SJSA1 (cell line): Measurements from ENCODE around the gene PGM3. TPM values are rescaled to one million over a fixed set of nuclear protein-coding genes. Genes with fewer than 3 reads are reported as not detected.

Source experiments
- DNase-seq, 2 experiments: peaks; one replicate each; pipeline ENCODE4 v3.0.0-alpha.2; 2015 to 2020; ENCODE audit warnings: low spot score in 2 of 2, low read depth in 1 of 2
- H3K27ac ChIP-seq: fragments of 250-450 bp; sonication (Bioruptor Pico); 2 replicates; pipeline ENCODE4 v1.5.1; 2020; ENCODE audit warnings: mild to moderate bottlenecking, moderate library complexity
- H3K27me3 ChIP-seq: fragments of 250-450 bp; sonication (Bioruptor Pico); replicated peaks from 2 replicates; pipeline ENCODE4 v1.5.1; 2020; ENCODE audit warnings: mild to moderate bottlenecking, moderate library complexity
- H3K36me3 ChIP-seq: fragments of 250-450 bp; sonication (Bioruptor Pico); 2 replicates; pipeline ENCODE4 v1.5.1; 2020; ENCODE audit warnings: mild to moderate bottlenecking
- H3K4me1 ChIP-seq: fragments of 250-450 bp; sonication (Bioruptor Pico); replicated peaks from 2 replicates; pipeline ENCODE4 v1.6.1; 2021; ENCODE audit warnings: mild to moderate bottlenecking
- H3K4me3 ChIP-seq: fragments of 250-450 bp; sonication (Bioruptor Pico); 2 replicates; pipeline ENCODE4 v1.5.1; 2020; ENCODE audit warnings: mild to moderate bottlenecking
- H3K9me3 ChIP-seq: fragments of 250-450 bp; sonication (Bioruptor Pico); replicated peaks from 2 replicates; pipeline ENCODE4 v1.5.1; 2020; ENCODE audit warnings: mild to moderate bottlenecking
- total RNA-seq: library from RNA; depleted of rRNA; stranded (reverse); fragments of >200 nt; shearing (Covaris generic); gene quantifications from 2 replicates; pipeline ENCODE4 v1.2.3, GENCODE V29; 2014

The PGM3 gene
- total RNA-seq, 1 experiment from 2014 or later, result 65.3 TPM

GRCh38 chr6:83168556-83168955 is 24.5 kb downstream of the PGM3 start:
- no peak overlapping the region for H3K27ac ChIP-seq
- H3K4me1 ChIP-seq, result no peaks in the 10 kb centered on the region
- no peak overlapping the region for H3K4me3 ChIP-seq
- H3K36me3 ChIP-seq, result peaks cover 89% of the 10 kb centered on the region
- no peaks in the 10 kb centered on the region for H3K9me3 ChIP-seq
- H3K27me3 ChIP-seq, result no peaks in the 10 kb centered on the region
- no peak for DNase-seq

DNA sequence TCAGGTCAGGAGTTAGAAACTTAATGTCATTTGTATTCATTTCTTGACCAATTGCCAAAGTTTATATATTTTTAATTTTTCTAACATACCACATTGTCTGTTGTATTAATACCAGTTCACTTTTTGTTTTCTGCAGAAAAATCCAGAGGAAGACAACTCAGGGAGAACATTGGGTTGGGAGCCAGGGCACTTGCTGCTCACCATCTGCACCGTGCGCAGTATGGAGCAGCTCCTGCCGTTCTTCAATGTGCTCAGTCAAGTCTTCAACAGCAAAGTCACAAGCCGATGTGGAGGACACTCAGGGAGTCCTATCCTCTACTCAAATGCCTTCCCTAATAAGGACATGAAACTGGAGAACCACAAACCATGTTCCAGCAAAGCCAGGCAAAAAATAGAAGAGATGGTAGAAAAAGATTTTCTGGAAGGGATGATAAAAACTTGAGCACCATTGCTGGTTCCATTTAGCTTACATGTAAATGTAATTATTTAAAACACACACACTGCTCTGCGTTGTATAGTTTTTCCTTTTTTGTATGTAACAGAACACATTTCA is 25.3 kb downstream of the PGM3 start:
- Histone ChIP-seq H3K36me3 (peaks cover 81% of the 10 kb centered on the region), H3K9me3 (no peaks in the 10 kb centered on the region), H3K4me3 (no peak overlapping the region), H3K27me3 (no peaks in the 10 kb centered on the region), H3K27ac (no peak overlapping the region), H3K4me1 (no peaks in the 10 kb centered on the region)
- DNase-seq, result no peak

GRCh38 chr6:83160167-83160566 is 32.9 kb downstream of the PGM3 start:
- Histone ChIP-seq H3K27ac (no peak overlapping the region), H3K4me1 (no peaks in the 10 kb centered on the region), H3K9me3 (no peaks in the 10 kb centered on the region), H3K36me3 (peaks cover 5% of the 10 kb centered on the region), H3K27me3 (no peaks in the 10 kb centered on the region), H3K4me3 (no peak overlapping the region)
- DNase-seq, result no peak

- Histone ChIP-seq H3K4me1 (no peaks in the 10 kb centered on the region), H3K4me3 (no peak overlapping the region), H3K36me3 (peaks cover 5% of the 10 kb centered on the region; the same call in 1 of the 2 replicates), H3K27me3 (no peaks in the 10 kb centered on the region), H3K27ac (no peak overlapping the region), H3K9me3 (no peaks in the 10 kb centered on the region)
- DNase-seq, result no peak
Measured at GRCh38 chr6:83155794-83156193, 37.3 kb downstream of the PGM3 start.

GRCh38 chr6:83153883-83154521 is 39.1 kb downstream of the PGM3 start:
- Histone ChIP-seq H3K27me3 (no peaks in the 10 kb centered on the region), H3K36me3 (peaks cover 5% of the 10 kb centered on the region; the same call in 1 of the 2 replicates), H3K4me3 (no peak overlapping the region), H3K27ac (no peak overlapping the region), H3K4me1 (no peaks in the 10 kb centered on the region), H3K9me3 (no peaks in the 10 kb centered on the region)
- DNase-seq, result no peak

DNA sequence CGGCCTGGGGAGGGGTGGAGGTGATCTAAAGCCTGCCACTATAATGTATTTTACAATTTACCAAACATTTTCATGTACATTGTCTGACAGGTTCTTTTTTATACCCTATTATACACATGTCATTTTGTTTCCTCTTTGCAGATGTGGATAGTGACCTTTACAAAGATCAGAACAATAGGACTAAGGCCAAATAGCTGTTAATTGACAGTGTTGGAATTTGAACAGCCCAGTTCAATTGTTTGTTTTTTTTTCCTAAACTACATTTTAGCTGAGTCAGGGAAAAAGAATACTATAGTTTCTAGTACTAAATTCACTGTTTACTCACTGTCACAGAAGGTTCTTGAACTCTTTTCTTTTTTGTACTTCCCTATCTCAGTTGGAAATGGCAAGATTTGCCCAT is 40.2 kb downstream of the PGM3 start:
- peaks cover 5% of the 10 kb centered on the region; the same call in 1 of the 2 replicates for H3K36me3 ChIP-seq
- no peak overlapping the region for H3K4me3 ChIP-seq
- no peak overlapping the region for H3K27ac ChIP-seq
- no peaks in the 10 kb centered on the region for H3K27me3 ChIP-seq
- no peak for DNase-seq
- H3K4me1 ChIP-seq, result no peaks in the 10 kb centered on the region
- H3K9me3 ChIP-seq, result no peaks in the 10 kb centered on the region

DNA sequence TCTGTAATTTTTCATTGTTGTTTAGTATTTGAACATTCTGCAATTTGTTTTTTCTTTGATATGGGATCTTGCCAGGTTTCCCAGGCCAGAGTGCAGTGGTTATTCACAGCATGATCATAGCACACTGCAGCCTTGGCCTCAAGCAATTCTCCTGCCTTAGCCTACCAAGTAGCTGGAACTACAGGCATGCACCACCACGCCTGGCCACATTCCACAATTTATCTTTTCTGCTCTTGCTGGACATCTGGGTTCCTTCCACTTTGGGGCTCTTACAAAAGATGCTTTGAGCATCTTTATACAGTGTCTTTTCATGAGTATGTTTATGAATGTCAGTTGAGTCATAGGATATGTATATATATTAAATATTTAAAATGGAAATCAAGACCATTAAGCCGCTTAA is 42.0 kb downstream of the PGM3 start:
- Histone ChIP-seq H3K36me3 (peaks cover 5% of the 10 kb centered on the region), H3K27me3 (no peaks in the 10 kb centered on the region), H3K9me3 (no peaks in the 10 kb centered on the region), H3K27ac (no peak overlapping the region), H3K4me3 (no peak overlapping the region), H3K4me1 (no peaks in the 10 kb centered on the region)
- no peak for DNase-seq

GRCh38 chr6:83138758-83139157 is 54.3 kb downstream of the PGM3 start:
- Histone ChIP-seq H3K4me1 (no peaks in the 10 kb centered on the region), H3K36me3 (peaks cover 3% of the 10 kb centered on the region)
- DNase-seq, result no peak

GRCh38 chr6:83138118-83138722 is 54.8 kb downstream of the PGM3 start:
- Histone ChIP-seq H3K27ac (no peak overlapping the region), H3K9me3 (no peaks in the 10 kb centered on the region), H3K36me3 (peaks cover 3% of the 10 kb centered on the region), H3K4me3 (no peak overlapping the region), H3K27me3 (no peaks in the 10 kb centered on the region), H3K4me1 (no peaks in the 10 kb centered on the region)
- DNase-seq, result no peak

More at GRCh38 chr6:83138758-83139157, 54.3 kb downstream of the PGM3 start:
- no peak overlapping the region for H3K4me3 ChIP-seq
- H3K27me3 ChIP-seq, result no peaks in the 10 kb centered on the region
- H3K9me3 ChIP-seq, result no peaks in the 10 kb centered on the region
- H3K27ac ChIP-seq, result no peak overlapping the region

DNA sequence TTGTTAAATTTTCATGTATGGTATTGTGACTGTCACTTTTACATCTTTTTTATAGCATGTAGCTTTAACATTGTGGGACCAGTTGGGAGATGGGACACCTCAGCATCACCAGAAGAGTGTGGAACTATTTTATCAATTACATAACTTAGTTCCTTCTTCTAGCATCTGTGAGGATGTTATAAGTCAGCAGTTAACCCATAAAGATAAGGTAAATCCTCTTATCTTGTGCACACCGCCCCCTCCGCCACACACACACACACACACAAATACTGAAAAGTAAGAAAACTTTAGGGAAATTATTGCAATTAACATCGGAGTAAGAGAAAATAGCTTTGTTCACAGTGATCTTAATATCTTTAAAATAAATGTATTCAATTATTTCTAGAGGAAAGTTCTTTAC is 60.9 kb downstream of the PGM3 start:
- DNase-seq, result no peak
- Histone ChIP-seq H3K36me3 (peaks cover 8% of the 10 kb centered on the region), H3K9me3 (no peaks in the 10 kb centered on the region), H3K27me3 (no peaks in the 10 kb centered on the region), H3K4me3 (no peak overlapping the region), H3K4me1 (peaks cover 5% of the 10 kb centered on the region), H3K27ac (no peak overlapping the region)

GRCh38 chr6:83127976-83128375 is 65.1 kb downstream of the PGM3 start:
- H3K4me3 ChIP-seq, result no peak overlapping the region
- no peak for DNase-seq
- H3K36me3 ChIP-seq, result peaks cover 21% of the 10 kb centered on the region
- no peaks in the 10 kb centered on the region for H3K9me3 ChIP-seq
- H3K27me3 ChIP-seq, result no peaks in the 10 kb centered on the region
- H3K4me1 ChIP-seq, result peaks cover 5% of the 10 kb centered on the region
- H3K27ac ChIP-seq, result no peak overlapping the region

DNA sequence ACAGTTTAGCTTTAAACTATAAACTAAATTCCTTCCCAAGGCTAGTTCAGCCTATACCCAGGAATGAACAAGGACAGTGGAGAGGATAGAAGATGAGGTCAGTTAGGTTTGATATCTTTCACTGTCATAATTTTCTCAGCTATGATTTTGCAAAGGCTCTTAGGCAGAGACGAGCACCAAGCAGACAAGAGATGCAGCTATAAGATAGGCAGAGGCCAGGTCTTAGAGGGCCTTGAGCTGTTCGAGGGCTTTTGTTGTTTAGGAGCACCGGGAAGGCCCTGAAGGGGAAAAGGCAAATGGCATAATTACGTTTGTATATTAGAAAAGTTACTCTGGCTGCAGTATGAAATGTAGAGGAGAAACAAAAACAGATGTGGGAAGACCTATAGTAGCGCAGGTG is 65.8 kb downstream of the PGM3 start:
- peaks cover 21% of the 10 kb centered on the region for H3K36me3 ChIP-seq
- H3K9me3 ChIP-seq, result no peaks in the 10 kb centered on the region
- no peak for DNase-seq
- no peak overlapping the region for H3K27ac ChIP-seq
- H3K4me3 ChIP-seq, result no peak overlapping the region
- H3K27me3 ChIP-seq, result no peaks in the 10 kb centered on the region
- peaks cover 5% of the 10 kb centered on the region for H3K4me1 ChIP-seq

GRCh38 chr6:83126807-83127206 is 66.3 kb downstream of the PGM3 start:
- peaks cover 5% of the 10 kb centered on the region for H3K4me1 ChIP-seq
- no peak for DNase-seq
- no peaks in the 10 kb centered on the region for H3K9me3 ChIP-seq
- peaks cover 21% of the 10 kb centered on the region for H3K36me3 ChIP-seq
- H3K4me3 ChIP-seq, result no peak overlapping the region
- no peaks in the 10 kb centered on the region for H3K27me3 ChIP-seq
- no peak overlapping the region for H3K27ac ChIP-seq

DNA sequence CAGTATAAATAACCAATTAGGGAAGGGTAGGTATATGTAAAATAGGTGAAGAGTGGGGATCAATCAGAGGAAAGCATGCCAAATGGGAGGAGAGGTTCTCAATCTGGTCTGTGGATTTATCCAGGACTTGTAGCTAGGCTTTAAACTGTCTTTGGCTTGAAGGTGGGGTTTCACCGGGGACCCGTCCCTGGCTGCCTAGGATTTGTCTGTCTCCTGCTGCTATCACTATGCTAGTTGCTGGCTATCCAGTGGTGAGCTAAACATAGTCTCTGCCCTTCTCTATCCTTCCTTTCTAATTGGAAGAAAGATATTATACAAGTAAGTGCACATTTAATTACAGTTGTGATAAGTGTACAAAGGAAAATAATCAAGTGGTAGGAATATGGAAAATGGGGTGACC is 66.8 kb downstream of the PGM3 start:
- H3K4me3 ChIP-seq, result no peak overlapping the region
- no peaks in the 10 kb centered on the region for H3K9me3 ChIP-seq
- peaks cover 26% of the 10 kb centered on the region for H3K36me3 ChIP-seq
- no peak for DNase-seq
- peaks cover 5% of the 10 kb centered on the region for H3K4me1 ChIP-seq
- H3K27ac ChIP-seq, result no peak overlapping the region
- no peaks in the 10 kb centered on the region for H3K27me3 ChIP-seq
